Body of pancreas (tissue), 4 donors: ENCODE measurements around the gene ZCWPW2.

Experiments
- CTCF ChIP-seq, 7 experiments: fragments of 450-650 bp in 4 of 7; fragments of 200-600 bp in 3 of 7; sonication (generic) in 3 of 7; IDR thresholded peaks; one replicate each; pipeline ENCODE4 v1.5.1; 2016 to 2019; ENCODE audit warnings: antibody characterized with exemption in 7 of 7
- POLR2A ChIP-seq, 3 donors: fragments of 450-650 bp; IDR thresholded peaks; one replicate each; pipeline ENCODE4 v1.6.1; 2016; ENCODE audit warnings: antibody characterized with exemption in 3 of 3, mild to moderate bottlenecking in 2 of 3

GRCh38 chr3:28326458-28326926, 22.0 kb upstream of the ZCWPW2 start:
- TF ChIP-seq POLR2A (IDR thresholded peaks at IDR 0.05) (no peak), CTCF (IDR thresholded peaks at IDR 0.05) (no peak)
